Measurements from ENCODE around the gene BRME1. TPM values are rescaled to one million over a fixed set of nuclear protein-coding genes. Genes with fewer than 3 reads are reported as not detected.

Gene BRME1
- polyA plus RNA-seq, 1 donor (not counting 4 experiments of a cell fraction or from before 2014, with no cell fraction given): 0.22 TPM

GRCh38 chr19:13842291-13843103, 63.4 kb downstream of the BRME1 start:
- DNase-seq (ENCODE audit: low read depth, low spot score): no peak

GRCh38 chr19:13841962-13842290, 64.0 kb downstream of the BRME1 start:
- Histone ChIP-seq H3K4me3 (ENCODE audit: control insufficient read depth in 2 of 3, extremely low read depth in 1 of 3, insufficient read depth in 2 of 3, low read depth in 1 of 3, low read length in 3 of 3) (peak overlapping the region; percentile 88 to 98 (median 97)), H3K9ac (ENCODE audit: control insufficient read depth, extremely low read depth, insufficient read depth, low read length) (peak overlapping the region; percentile 99), H3K36me3 (ENCODE audit: control insufficient read depth in 2 of 2, extremely low read depth in 1 of 2, insufficient read depth in 2 of 2, low read length in 2 of 2) (peaks cover 21 to 33% of the 10 kb centered on the region in 2 experiments), H2AFZ (ENCODE audit: control insufficient read depth, low read length) (no peak overlapping the region), H3K9me1 (ENCODE audit: control insufficient read depth, extremely low read depth, insufficient read depth, low read length) (no peaks in the 10 kb centered on the region), H4K20me1 (ENCODE audit: control insufficient read depth, extremely low read depth, insufficient read depth, low read length) (peaks cover 31% of the 10 kb centered on the region), H3K79me2 (ENCODE audit: control insufficient read depth, insufficient read depth, low read length) (peaks cover 53% of the 10 kb centered on the region), H3K27ac (ENCODE audit: control insufficient read depth, insufficient read depth, low read length) (peak overlapping the region; percentile 96), H3K27me3 (ENCODE audit: control insufficient read depth, extremely low read depth, insufficient read depth, low read length) (no peaks in the 10 kb centered on the region), H3K9me3 (ENCODE audit: control insufficient read depth, low read depth, low read length) (no peaks in the 10 kb centered on the region), H3K4me1 (ENCODE audit: control insufficient read depth, extremely low read depth, insufficient read depth, low read length) (peaks cover 48% of the 10 kb centered on the region), H3K4me2 (ENCODE audit: control insufficient read depth, extremely low read depth, insufficient read depth, low read depth, low read length) (peak overlapping the region; percentile 93)
- DNase-seq (ENCODE audit: low read depth, low spot score): no peak
- dilution Hi-C loops (cut with MboI; ENCODE audit: extremely low pct_ligation_motif_present, low sequenced_read_pairs): no loop called here
- TF ChIP-seq EZH2 (IDR thresholded peaks at IDR 0.05; ENCODE audit: low read length): no peak
- TF ChIP-seq CTCF (optimal IDR thresholded peaks at IDR 0.05 in 1 of 3, IDR thresholded peaks at IDR 0.05 in 1 of 3, conservative IDR thresholded peaks at IDR 0.05 in 1 of 3; ENCODE audit: extremely low read depth in 1 of 3, insufficient read depth in 2 of 3, low read length in 3 of 3): no peak
- no peak for FAIRE-seq

More at GRCh38 chr19:13842291-13843103, 63.4 kb downstream of the BRME1 start:
- Histone ChIP-seq H3K36me3 (ENCODE audit: control insufficient read depth in 2 of 2, extremely low read depth in 1 of 2, insufficient read depth in 2 of 2, low read length in 2 of 2) (peaks cover 21 to 29% of the 10 kb centered on the region in 2 experiments), H3K27ac (ENCODE audit: control insufficient read depth, insufficient read depth, low read length) (peak overlapping the region; percentile 100), H4K20me1 (ENCODE audit: control insufficient read depth, extremely low read depth, insufficient read depth, low read length) (peaks cover 25% of the 10 kb centered on the region), H2AFZ (ENCODE audit: control insufficient read depth, low read length) (no peak overlapping the region), H3K9ac (ENCODE audit: control insufficient read depth, extremely low read depth, insufficient read depth, low read length) (peak overlapping the region; percentile 99), H3K9me3 (ENCODE audit: control insufficient read depth, low read depth, low read length) (no peaks in the 10 kb centered on the region), H3K9me1 (ENCODE audit: control insufficient read depth, extremely low read depth, insufficient read depth, low read length) (no peaks in the 10 kb centered on the region), H3K4me1 (ENCODE audit: control insufficient read depth, extremely low read depth, insufficient read depth, low read length) (peaks cover 46% of the 10 kb centered on the region), H3K79me2 (ENCODE audit: control insufficient read depth, insufficient read depth, low read length) (peaks cover 50% of the 10 kb centered on the region), H3K4me2 (ENCODE audit: control insufficient read depth, extremely low read depth, insufficient read depth, low read depth, low read length) (peak overlapping the region; percentile 96), H3K4me3 (ENCODE audit: control insufficient read depth in 2 of 3, extremely low read depth in 1 of 3, insufficient read depth in 2 of 3, low read depth in 1 of 3, low read length in 3 of 3) (peak overlapping the region; percentile 88 to 98 (median 97)), H3K27me3 (ENCODE audit: control insufficient read depth, extremely low read depth, insufficient read depth, low read length) (no peaks in the 10 kb centered on the region)
- TF ChIP-seq EZH2 (IDR thresholded peaks at IDR 0.05; ENCODE audit: low read length) (no peak), CTCF (optimal IDR thresholded peaks at IDR 0.05 in 1 of 3, IDR thresholded peaks at IDR 0.05 in 1 of 3, conservative IDR thresholded peaks at IDR 0.05 in 1 of 3; ENCODE audit: extremely low read depth in 1 of 3, insufficient read depth in 2 of 3, low read length in 3 of 3) (no peak)
- FAIRE-seq: no peak
- dilution Hi-C loops (cut with MboI; ENCODE audit: extremely low pct_ligation_motif_present, low sequenced_read_pairs): no loop called here
